ENCODE data around the gene PRR7.
"Not testable (repeated sequence)": the region's sequence is repeated elsewhere in the genome, so short reads cannot be mapped to it uniquely, and the experiment has no call there.

The PRR7 gene, protein sequence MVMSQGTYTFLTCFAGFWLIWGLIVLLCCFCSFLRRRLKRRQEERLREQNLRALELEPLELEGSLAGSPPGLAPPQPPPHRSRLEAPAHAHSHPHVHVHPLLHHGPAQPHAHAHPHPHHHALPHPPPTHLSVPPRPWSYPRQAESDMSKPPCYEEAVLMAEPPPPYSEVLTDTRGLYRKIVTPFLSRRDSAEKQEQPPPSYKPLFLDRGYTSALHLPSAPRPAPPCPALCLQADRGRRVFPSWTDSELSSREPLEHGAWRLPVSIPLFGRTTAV

DNA sequence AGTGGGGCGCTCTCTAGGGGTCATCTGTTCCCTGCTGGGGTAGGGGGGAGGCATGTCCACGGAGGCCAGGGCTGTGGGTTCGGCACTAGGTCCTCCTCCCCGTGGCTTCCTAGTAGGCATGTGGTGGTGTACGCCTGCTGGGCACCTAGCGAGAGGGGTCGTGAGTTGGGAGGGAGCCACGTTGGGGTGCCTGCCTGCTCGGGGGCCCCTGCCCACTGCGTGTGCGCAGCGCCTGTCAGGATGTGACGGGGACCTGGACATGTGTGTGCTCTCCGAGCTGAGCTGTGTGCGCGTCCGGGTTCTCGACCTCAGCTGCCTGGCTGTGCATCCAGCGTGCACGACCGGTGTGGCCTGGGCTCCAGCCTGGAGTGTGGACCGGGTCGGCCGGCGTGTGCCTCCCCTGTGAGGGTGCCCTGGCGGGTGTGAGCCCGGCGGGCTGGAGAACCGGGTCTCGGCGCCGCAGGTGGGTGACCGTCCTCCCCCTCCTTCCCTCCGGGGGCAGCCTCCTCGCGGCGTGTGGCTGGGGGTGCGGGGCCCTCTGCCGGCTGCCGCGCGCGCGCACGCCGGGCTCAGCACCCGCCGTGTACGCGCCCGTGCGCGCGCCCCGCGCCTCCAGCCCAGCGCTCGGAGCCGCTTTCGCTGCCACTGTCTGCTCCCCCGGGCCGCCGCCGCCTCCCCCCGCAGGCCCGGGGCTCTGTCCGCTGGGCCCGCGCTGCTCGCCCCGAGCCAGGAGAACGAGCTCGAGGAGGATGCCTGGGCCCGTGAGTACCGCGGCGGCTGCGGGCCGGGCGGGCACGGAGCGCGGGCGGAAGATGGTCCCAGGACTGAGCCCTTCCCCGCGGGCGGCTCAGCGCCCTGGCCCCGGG is at the start of gene PRR7:
PRR7 (plus strand) TSS at position 615 of the 866 bp plus-strand sequence. CDS start 8,254 bp downstream, outside the sequence.
- DNase-seq (ENCODE audit: low read depth): no peak

DNA sequence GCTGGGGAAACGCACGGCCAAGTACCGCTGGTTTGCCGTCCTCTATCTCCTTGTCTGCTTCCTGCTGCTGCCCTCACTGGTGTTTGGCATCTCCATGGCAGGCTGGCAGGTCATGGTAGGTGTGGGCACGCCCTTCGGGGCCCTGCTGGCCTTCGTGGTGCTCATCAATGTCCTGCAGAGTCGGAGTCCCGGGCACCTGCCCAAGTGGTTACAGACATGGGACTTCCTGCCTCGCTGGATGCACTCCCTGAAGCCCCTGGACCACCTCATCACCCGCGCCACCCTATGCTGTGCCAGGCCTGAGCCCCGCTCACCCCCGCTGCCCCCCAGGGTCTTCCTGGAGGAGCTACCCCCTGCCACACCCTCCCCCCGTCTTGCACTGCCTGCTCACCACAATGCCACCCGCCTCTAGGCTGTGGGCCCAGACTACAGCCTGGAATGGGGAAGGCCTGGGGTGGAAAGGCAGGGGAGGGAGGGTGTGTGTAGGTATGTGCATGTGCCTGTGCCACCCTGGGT is 48.7 kb upstream of the PRR7 start:
- no peak for DNase-seq (ENCODE audit: low read depth)

DNA sequence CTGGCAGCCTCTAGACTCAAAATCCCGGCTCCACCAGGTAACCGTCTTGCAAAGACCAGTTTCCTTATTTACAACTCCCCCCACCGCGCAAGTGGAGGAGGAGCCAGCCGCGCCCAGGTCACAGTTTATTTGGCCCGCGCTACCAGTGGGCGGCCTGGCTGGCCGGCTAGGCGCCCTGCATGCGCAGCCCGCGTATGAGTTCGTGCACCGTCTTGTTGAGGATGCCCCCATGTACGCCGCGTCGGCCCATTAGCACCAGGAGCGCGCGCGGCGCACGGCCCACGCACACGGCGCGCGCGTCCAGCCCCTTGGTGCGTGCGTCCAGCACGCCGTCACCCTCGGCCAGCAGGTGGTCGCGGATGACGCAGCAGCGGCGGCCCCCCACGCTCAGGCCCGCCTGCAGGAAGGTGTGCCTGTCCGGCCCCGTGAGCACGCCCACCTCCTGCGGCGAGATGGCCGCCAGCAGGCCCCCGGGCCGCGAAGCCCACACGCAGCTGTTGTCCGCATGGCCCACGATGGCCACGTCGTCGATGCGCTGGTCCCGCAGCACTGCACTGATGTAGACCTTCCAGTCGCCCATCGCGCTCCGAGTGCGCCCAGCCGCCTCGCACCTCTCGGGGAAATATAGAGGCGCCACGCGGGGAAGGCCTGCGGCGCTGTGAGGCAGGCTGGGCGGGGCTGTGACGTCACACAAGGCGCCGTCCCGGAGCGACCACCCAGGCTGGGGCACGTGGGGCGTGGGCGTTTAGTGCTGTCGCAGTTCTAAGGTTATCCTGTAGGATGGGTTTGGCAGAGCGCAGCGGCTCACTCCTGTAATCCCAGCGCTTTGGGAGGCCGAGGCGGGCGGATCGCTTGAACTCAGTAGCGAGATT is 46.4 kb upstream of the PRR7 start, which contains the start of gene PFN3:
PFN3 (minus strand) TSS at position 665 of the 872 bp plus-strand sequence; CDS start at position 580, 85 bp downstream.
- DNase-seq (ENCODE audit: low read depth): no peak

DNA sequence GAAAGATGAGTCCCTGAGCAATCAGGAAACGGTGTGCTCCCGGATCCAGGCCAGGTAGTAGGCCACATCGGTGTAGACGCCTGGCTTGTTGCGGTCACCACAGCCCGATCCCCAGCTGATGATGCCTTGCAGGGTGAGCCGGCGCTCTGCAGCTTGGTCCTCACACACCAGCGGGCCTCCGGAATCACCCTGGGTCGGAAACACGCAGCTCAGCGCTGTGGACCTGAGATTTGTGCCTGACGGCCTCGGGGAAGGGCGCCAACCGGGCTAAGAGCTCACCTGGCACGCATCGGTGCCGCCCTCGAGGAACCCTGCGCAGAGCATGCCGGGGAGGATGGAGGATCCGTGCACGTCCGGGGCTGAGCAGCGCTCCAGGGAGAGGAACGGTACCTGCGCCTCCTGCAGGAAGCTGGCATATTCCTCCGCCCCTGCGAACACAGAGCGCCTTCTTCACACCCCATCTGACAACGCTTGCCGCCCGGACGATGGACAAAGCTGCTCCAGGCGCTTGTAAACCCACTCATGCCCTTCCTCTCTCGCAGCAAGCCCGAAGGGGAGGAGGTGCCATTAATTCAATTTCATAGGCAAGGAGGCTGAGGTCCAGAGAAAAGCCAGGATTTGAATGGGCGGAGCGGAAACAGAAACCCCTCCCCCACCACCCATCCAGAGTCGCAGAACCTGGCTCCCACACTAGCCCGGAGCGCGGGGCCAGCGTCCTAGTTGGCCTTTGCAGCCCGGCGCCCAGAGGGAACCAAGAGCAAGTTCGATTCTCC is 44.2 kb upstream of the PRR7 start:
- DNase-seq (ENCODE audit: low read depth): no peak

DNA sequence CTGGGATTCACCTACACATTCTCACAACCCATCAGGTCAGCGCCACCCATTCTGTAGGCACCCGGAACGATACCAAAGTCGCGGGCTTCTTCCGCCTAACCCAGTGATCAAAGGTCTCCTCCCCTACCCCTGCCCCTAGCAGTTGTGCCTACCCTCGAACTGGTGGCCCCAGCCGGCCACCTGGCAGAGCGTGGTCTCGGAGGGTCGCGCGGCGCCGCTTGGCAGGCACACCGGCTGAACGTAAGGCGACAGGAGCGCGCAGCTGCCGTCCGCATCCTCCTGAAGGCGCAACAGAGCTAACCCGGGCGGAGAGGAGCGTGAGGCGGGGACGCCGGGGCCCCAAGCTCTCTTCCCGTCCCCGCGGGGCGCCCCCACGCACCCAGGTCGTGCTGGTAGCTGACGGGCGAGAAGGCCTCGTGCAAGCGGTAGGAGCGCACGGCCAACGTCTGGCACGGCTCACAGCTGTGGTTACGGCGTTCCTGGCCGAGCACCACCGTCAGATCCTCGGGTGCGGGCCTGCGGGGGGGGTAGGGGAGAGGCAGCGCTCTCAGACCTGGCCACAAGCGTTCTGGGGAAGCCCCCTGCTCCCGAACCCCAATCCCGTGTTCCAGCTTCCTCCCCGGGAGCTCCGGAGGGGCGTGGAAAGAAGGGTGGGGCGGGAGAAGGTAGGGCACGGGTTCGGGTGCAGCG is 43.4 kb upstream of the PRR7 start:
- DNase-seq (ENCODE audit: low read depth): no peak

DNA sequence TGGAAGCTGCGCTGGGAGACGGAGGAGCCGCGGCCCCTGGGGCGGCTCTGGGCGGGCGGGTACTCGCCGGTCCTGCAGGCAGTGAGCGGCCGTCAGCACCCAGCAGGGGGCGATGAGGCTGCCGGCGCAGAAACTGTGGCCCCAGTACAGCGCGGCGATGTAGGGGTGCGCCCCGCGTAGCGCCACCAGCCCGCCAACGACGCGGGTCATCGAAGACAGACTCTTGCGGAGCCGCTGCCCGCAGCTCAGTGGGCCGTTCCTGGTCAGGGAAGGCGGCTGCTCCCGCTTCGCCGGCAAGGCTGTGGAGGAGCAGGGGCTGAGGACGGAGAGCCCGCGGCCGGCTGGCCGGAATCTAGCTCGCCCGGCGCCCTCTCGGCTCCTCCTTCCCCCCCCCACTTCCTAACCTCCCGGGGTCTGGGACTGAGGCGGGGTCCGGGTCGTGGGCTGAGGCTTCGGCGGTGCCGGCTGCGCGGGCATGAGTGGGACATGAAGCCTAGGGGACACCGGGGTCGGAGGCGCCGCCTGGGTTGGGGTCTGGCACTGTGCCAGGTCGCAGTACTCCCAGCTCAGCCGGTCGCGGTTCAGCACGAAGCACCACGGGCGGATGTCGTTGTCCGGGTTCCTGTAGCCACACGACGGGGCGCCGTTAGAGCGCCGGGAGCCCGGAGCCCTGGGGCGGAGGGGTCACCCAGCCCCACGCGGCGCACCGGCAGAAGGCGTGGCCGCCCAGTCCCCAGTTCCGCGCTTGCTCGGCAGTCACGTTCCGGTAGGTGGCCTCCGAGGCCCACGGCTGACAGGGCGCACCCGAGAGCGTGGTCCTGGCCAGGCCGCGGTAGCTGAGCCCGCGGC is 42.6 kb upstream of the PRR7 start:
- peak; percentile 55 for DNase-seq (ENCODE audit: low read depth)

DNA sequence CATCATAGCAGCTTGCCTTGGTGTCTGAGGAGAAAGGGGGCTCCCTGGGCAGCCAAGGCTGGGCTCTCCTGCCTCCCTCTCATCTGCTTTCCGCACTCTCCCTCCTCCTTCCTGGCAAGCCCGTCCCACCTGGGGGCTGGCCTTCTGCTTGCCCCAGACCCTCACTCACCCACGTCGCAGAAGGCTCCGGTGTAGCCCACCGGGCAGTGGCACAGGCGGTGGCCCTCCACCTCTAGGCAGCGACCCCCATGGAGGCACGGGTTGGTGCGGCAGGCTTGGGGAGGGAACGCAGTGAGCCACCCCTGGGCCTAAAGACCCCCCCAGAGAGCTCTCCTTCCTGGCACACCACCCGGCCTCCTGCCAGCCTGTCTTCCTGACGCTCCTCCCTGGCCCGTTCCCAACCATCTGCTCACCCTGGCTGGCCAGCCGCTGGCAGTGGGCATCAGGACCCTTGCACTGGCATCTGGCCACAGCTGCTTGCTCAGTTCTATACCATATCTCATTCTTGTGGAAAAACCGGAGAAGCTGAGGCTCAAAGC is 41.9 kb upstream of the PRR7 start:
- DNase-seq (ENCODE audit: low read depth): no peak

DNA sequence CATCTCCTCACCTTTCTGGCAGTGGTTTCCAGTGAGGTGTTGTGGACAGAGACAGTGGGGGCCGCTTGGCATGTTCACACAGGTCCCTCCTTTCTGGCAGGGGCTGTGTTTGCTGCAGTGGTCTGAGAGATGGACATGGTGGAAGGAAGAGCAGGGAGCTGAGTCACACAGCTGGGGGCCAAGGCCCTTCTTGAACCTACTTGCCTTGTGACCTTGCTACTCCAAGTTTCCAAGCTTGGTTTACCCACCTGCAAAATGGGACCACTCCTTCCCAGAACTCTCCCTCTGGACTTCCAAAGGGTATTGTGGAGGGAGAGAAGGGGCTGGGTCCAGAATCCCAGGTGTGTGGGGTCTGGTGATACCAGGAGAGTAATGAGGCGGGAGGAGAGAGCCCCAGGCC is 41.3 kb upstream of the PRR7 start:
- no peak for DNase-seq (ENCODE audit: low read depth)

DNA sequence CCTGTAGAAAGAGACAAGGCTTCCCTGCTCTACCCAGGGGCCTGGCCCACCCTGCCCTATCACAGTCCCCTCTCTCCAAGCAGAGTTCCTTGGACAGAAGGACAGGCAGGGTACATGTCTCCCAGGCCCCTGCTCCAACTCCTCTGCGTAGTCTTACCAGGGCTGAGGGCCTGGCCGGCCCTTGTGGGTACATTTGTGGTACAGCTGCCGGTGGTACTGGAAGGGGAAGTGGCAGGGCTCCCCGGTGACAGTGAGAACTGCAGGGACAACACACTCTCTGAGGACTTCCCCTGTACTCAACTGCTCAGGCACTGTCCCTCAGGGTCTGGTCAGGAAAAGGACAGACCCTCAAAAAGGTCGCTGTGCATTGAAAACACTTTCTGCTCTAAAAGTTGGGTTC is 40.8 kb upstream of the PRR7 start:
- no peak for DNase-seq (ENCODE audit: low read depth)

DNA sequence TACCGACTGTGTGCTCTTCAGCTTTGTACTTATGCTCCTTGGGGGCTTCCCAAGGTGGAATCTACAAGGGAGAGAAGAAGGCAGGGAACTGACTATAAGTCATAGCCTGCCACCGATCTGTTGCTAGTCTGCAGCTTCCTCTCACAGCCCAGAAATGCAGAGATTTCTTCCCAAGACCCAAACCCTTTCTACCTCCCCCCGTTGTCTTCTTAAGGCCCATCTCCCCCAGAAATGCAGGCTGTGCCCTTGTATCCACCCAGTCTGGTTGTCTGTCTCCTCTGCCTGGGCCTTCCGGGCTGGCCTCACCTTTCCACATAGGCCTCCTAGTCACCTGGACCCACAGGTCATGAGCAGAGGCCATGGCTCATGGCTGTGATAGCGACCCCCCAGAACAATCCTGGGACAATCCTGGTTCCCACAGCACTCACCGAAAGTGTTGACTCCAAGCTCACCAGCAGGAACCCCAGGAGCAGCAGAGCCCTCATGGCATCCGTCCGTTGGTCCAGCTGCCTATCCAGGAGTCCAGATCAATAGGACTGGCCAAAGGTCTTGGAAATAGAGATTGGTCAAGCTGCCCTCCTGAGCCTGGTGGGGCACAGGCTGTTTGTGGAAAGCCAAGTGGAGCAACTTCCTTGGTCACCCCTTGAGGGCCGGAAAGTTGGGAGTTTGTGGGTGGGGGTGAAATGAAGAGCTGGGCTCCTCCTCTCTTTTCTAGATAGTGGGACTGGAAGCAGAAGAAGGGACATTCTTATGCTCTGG is 37.4 kb upstream of the PRR7 start, which contains the start of gene F12:
F12 (minus strand) TSS at position 522 of the 759 bp plus-strand sequence; CDS start at position 485, 37 bp downstream.
- DNase-seq (ENCODE audit: low read depth): no peak

DNA sequence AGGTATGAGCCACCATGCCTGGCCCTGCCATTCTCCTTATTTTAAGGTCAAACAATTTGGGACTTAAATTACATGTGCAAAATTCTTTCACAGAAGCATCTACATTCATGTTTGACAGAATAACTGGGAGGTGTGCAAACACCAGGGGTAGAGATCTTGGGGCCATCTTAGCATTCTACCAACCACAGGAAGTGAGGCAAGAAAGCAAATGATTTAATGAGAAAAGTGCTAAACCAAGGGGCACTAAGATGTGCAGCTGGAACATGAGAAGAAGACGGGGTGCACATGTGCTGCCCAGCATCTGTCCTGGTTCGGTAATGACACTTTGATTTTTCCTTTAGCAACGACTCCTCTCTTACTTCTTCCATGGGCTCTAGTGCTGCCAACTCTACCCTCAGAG is 36.0 kb upstream of the PRR7 start:
- DNase-seq (ENCODE audit: low read depth): no peak

DNA sequence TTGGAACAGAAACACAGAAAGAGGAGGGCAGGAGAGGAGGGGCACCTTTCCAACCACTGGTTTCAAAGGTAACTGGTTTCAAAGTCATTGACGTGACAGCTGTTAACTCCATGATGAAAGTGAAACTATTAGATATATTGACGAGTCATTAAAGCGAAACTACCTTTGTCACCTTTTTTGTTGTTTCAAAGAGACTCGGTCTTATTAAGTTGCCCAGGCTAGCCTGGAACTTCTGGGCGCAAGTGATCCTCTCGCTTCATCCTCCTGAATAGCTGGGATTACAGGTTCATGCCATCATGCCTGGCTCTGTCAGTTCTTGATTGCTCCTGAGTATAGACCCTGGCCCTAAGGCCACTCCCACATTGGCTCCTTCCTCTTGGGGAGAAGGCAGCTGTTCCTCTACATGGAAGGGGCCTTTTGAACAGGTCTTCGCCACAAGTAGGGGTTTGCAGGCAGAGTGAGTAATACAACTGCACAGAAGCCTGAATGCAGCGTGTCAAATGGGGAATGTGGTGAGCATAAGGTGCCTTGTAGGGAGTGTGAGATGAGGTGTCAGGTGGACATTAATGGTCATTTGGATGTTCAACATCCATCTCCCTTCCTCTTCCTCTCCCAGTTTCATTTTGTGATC is 33.9 kb upstream of the PRR7 start:
- DNase-seq (ENCODE audit: low read depth): no peak

DNA sequence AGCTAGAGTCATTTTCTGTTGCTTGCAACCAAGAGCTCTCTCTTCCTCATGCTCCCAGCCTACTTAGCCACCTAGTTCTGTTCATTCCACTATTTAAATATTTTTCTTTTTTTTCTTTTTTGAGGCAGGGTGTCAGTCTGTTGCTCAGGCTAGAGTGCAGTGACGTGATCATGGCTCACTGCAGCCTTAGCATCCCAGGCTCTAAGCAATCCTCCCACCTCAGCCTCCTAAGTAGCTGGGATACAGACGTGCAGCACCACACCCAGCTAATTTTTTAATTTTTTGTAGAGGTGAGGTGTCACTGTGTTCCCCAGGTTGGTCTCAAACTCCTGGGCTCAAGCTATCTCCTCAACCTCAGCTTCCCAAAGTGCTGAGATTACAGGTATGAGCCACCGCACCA is 32.1 kb upstream of the PRR7 start:
- no peak for DNase-seq (ENCODE audit: low read depth)

DNA sequence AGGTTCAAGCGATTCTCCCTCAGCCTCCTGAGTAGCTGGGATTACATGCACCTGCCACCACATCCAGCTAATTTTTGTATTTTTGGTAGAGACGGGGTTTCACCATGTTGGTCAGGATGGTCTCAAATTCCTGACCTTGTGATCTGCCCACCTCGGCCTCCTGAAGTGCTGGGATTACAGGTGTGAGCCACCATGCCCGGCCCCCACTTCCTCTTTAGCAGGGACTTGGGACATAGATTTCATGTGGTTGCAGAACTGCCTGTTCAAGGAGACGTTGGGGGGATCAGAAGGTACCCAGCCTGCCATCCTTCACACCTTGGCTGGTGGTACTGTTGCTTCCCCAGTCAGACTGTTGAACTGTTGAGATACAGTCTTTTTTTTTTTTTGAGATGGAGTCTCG is 29.5 kb upstream of the PRR7 start:
- DNase-seq (ENCODE audit: low read depth): not testable (repeated sequence)

DNA sequence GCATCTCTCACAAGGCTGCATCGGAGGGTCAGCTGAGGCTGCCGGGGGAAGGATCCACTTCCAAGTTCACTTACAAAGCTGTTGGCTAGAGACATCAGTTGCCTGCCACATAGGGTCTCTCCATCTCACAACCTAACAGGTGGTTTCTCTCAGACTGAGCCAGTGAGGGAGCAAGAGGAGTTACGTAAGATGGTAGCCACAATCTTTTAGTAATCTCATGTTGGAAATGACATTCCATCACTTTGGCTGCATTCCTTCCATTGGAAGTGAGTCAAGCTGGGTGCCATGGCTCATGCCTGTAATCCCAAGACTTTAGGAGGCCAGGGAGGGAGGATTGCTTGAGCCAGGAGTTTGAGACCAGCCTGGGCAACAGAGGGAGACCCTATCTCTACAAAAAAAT is 27.6 kb upstream of the PRR7 start:
- no peak for DNase-seq (ENCODE audit: low read depth)

DNA sequence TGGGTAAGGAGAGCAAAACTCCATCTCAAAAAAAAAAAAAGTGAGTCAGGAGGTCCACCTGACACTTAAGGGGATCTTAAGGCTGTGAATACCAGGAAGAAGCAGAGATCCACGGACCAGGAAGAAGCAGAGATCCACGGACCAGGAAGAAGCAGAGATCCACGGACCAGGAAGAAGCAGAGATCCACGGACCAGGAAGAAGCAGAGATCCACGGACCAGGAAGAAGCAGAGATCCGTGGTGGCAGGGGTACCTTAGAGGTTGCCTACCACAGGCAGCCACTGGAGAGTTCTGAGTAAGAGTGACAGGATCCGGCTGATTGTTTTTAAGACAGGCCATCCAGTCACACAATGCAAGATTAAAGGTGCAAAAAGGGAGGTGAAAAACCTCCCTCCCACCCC is 26.1 kb upstream of the PRR7 start:
- DNase-seq (ENCODE audit: low read depth): not testable (repeated sequence)

DNA sequence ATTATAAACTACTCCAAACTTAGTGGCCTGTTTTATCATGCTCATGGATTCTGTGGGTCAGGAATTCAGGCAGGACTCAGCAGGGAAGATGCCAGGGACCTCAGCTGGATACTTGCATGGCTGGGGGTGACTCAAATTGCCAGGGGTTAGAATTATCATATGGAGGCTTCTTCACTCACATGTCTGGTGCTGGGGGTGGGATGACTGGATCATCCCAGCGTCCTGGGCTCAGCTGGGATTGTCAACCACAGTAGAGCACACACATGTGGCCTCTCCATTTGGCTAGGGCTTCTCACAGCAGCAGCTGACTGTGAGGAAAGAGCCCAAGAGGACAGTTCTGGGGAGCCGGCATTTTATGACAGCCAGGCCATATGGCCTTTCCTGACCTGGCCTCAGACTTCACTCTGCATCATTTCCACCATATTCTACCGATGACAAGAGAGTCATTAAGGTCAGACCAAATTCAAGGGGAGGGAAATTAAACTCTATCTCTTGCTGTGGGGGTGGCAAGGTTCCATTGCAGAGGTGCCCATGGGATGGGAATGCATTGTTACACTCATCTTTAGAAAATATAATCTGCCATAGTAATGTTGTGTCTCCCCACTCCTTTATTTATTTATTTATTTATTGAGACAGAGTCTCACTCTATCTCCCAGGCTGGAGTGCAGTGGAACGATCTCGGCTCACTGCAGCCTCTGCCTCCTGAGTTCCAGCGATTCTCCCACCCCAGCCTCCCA is 25.4 kb upstream of the PRR7 start:
- no peak for DNase-seq (ENCODE audit: low read depth)

Measured in stimulated activated CD8-positive, alpha-beta memory T cell treated with anti-CD3 and anti-CD28 coated beads, Interleukin-15, amount 100 ng/mL, for 24 hours (primary cell).